Transverse colon (tissue), 4 donors: ENCODE data around the gene SPATA19. TPM values are rescaled to one million over a fixed set of nuclear protein-coding genes. Genes with fewer than 3 reads are reported as not detected.

ENCODE experiments used
- DNase-seq: peaks from one replicate; pipeline ENCODE4 v3.0.0-alpha.2; 2019
- H3K27ac ChIP-seq, 4 donors: fragments of 200-600 bp; sonication (generic); 2 replicates each; pipeline ENCODE4 v1.5.1; 2016 to 2018; ENCODE audit warnings: inconsistent platforms in 4 of 4
- H3K27me3 ChIP-seq: fragments of 200-600 bp; sonication (generic); 2 replicates; pipeline ENCODE4 v1.5.1; 2017; ENCODE audit warnings: inconsistent platforms
- H3K36me3 ChIP-seq, 4 donors: fragments of 200-600 bp; sonication (generic); 2 replicates each; pipeline ENCODE4 v1.5.1; 2017 to 2019; ENCODE audit warnings: inconsistent platforms in 4 of 4
- H3K4me1 ChIP-seq, 4 donors: fragments of 200-600 bp; sonication (generic); 2 replicates each; pipeline ENCODE4 v1.5.1; 2017 to 2020; ENCODE audit warnings: inconsistent platforms in 4 of 4
- H3K4me3 ChIP-seq, 4 donors: fragments of 200-600 bp; sonication (generic); 1 replicate in 1 of 4; 2 replicates in 3 of 4; pipeline versions ENCODE4 v1.5.1 to v1.6.1; 2017 to 2019; ENCODE audit warnings: inconsistent platforms in 4 of 4
- H3K9me3 ChIP-seq, 2 donors: fragments of 200-600 bp; sonication (generic); 2 replicates each; pipeline ENCODE4 v1.5.1; 2017 to 2019; ENCODE audit warnings: inconsistent platforms in 2 of 2
- CTCF ChIP-seq, 5 experiments: fragments of 200-600 bp in 3 of 5; fragments of 450-650 bp in 2 of 5; sonication (generic) in 3 of 5; IDR thresholded peaks; 1 replicate in 2 of 5; 2 replicates in 3 of 5; pipeline ENCODE4 v1.5.1; 2016 to 2017; ENCODE audit warnings: antibody characterized with exemption in 5 of 5, inconsistent platforms in 3 of 5, mild to moderate bottlenecking in 2 of 5, moderate library complexity in 1 of 5
- EP300 ChIP-seq: sonication (generic); formaldehyde crosslinking; IDR thresholded peaks from one replicate; pipeline ENCODE4 v1.6.1; 2017; ENCODE audit warnings: antibody characterized with exemption, low read depth
- POLR2A ChIP-seq: fragments of 450-650 bp; IDR thresholded peaks from one replicate; pipeline ENCODE4 v1.6.1; 2016; ENCODE audit warnings: antibody characterized with exemption, mild to moderate bottlenecking, moderate library complexity
- POLR2AphosphoS5 ChIP-seq, 3 donors: sonication (generic); formaldehyde crosslinking; IDR thresholded peaks; one replicate each; pipeline ENCODE4 v1.6.1; 2016; ENCODE audit warnings: antibody characterized with exemption in 3 of 3
- WGBS, 2 donors: methylation state at CpG; one replicate each; pipeline ENCODE4 v1.1.5; 2018; ENCODE audit warnings: low coverage in 1 of 2; 5-methylcytosine and 5-hydroxymethylcytosine counted together
- in situ Hi-C, 4 donors: fragments of 200-750 bp; cut with MboI; loops; one replicate each; pipeline versions ENCODE4 v1.15.0 to v1.15.1; 2017; ENCODE audit warnings: low sequenced_read_pairs in 3 of 4, low pct_ligation_motif_present in 1 of 4, low pct_unique_long_range_greater_than_20kb in 1 of 4
- intact Hi-C: fragments of 100-400 bp; cut with DNase I; formaldehyde crosslinking; loops from one replicate; pipeline ENCODE4 v1.15.1; 2023; ENCODE audit warnings: low total_unique reads
- total RNA-seq, 4 donors: library from RNA; depleted of rRNA; stranded (reverse); fragments of >200 nt; gene quantifications; one replicate each; pipeline ENCODE4 v1.1.0, GENCODE V29; 2016

The SPATA19 gene
- total RNA-seq, 4 donors from 2014 or later: not detected

- 45 to 54% methylated on average over 13 to 23 of the region's 23 CpGs for WGBS, 2 donors
- Histone ChIP-seq H3K4me3 (no peak overlapping the region), H3K36me3 (no peaks in the 10 kb centered on the region), H3K4me1 (peaks cover 0 to 8% (median 0%) of the 10 kb centered on the region in 4 donors), H3K27me3 (no peaks in the 10 kb centered on the region), H3K27ac (no peak overlapping the region), H3K9me3 (no peaks in the 10 kb centered on the region)
- intact Hi-C loops (no loop called here), in situ Hi-C loops (loop anchor here in 1 of 4 donors (25.0 kb wide), 1 partner anchor 673 kb away; no protein-coding TSS in a partner anchor)
- DNase-seq: no peak
- TF ChIP-seq POLR2AphosphoS5 (IDR thresholded peaks at IDR 0.05): no peak
- TF ChIP-seq CTCF (IDR thresholded peaks at IDR 0.05): no peak
- TF ChIP-seq EP300: no peak
- TF ChIP-seq POLR2A: no peak
Measured at GRCh38 chr11:133809569-133810491, 35.5 kb downstream of the SPATA19 start.

- no peaks in the 10 kb centered on the region for H3K36me3 ChIP-seq
- no peak overlapping the region for H3K4me3 ChIP-seq
- no peak overlapping the region for H3K27ac ChIP-seq
- intact Hi-C loops: no loop called here
- in situ Hi-C loops: loop anchor here in 1 of 4 donors (25.0 kb wide), 1 partner anchor 671 kb away; no protein-coding TSS in a partner anchor
- no peak for DNase-seq
- WGBS, 2 donors: 58 to 61% methylated on average over 13 of the region's 13 CpGs
- no peaks in the 10 kb centered on the region for H3K9me3 ChIP-seq
- TF ChIP-seq EP300 (no peak), POLR2AphosphoS5 (IDR thresholded peaks at IDR 0.05) (no peak), CTCF (IDR thresholded peaks at IDR 0.05) (no peak), POLR2A (no peak)
- no peaks in the 10 kb centered on the region for H3K27me3 ChIP-seq
- H3K4me1 ChIP-seq: peaks cover 0 to 8% (median 0%) of the 10 kb centered on the region in 4 donors
Measured at GRCh38 chr11:133808393-133809140, 36.7 kb downstream of the SPATA19 start.

DNA sequence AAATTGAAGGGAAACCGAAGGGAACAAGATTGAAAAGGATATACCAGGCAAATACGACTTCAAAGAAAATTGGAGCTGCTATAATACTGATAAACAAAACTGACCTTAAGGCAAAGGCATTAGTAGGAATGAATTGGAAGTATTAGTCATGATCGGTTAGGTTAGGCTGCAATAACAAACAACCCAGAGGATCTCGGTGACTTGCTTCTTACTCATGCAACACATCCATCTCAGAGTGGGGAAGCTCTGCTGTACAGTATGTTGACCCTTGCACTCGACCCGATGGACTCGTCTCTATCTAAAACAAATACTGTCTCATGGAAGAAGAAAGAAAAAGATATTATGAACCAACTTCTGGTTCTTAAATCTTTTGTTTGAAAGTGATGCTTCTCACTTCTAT, 42.3 kb downstream of the SPATA19 start:
- 69 to 70% methylated on average over 6 to 7 of the region's 7 CpGs for WGBS, 2 donors
- in situ Hi-C loops: loop anchor here in 1 of 4 donors (25.0 kb wide), 1 partner anchor 666 kb away; no protein-coding TSS in a partner anchor
- TF ChIP-seq POLR2A (no peak), POLR2AphosphoS5 (IDR thresholded peaks at IDR 0.05) (no peak), EP300 (no peak), CTCF (IDR thresholded peaks at IDR 0.05) (no peak)
- H3K27ac ChIP-seq: no peak overlapping the region
- no peaks in the 10 kb centered on the region for H3K27me3 ChIP-seq
- H3K36me3 ChIP-seq: no peaks in the 10 kb centered on the region
- intact Hi-C loops: no loop called here
- no peak overlapping the region for H3K4me3 ChIP-seq
- no peaks in the 10 kb centered on the region for H3K9me3 ChIP-seq
- no peaks in the 10 kb centered on the region for H3K4me1 ChIP-seq
- DNase-seq: no peak

DNA sequence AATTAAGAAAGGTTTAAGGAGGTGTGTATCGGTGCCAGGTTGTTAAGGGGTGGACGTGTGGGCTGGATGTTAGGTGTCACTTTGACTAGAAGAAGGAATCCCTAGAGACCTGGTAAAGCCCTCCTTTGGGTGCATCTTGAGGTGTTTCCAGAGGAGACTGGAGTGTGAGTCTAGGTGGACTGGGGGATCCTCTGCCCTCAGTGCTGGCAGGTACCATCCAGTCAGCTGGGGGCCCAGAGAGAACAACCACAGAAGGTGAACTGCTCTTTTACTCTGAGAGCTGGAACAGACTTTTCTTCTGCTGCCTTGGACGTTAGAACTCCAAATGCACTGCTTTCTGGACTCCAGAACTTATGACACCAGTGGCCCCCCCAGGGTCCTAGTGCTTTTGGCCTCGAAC, 44.0 kb downstream of the SPATA19 start:
- 59 to 74% methylated on average over 3 to 4 of the region's 4 CpGs for WGBS, 2 donors
- H3K4me1 ChIP-seq: no peaks in the 10 kb centered on the region
- no peak for DNase-seq
- no peak for TF ChIP-seq EP300
- no peak for TF ChIP-seq POLR2A
- TF ChIP-seq CTCF (IDR thresholded peaks at IDR 0.05): no peak
- no peak for TF ChIP-seq POLR2AphosphoS5 (IDR thresholded peaks at IDR 0.05)
- no peaks in the 10 kb centered on the region for H3K9me3 ChIP-seq
- in situ Hi-C loops (loop anchor here in 1 of 4 donors (25.0 kb wide), 1 partner anchor 664 kb away; no protein-coding TSS in a partner anchor), intact Hi-C loops (no loop called here)
- H3K4me3 ChIP-seq: no peak overlapping the region
- no peaks in the 10 kb centered on the region for H3K36me3 ChIP-seq
- no peaks in the 10 kb centered on the region for H3K27me3 ChIP-seq
- no peak overlapping the region for H3K27ac ChIP-seq
